HG03521 (cell line): ENCODE measurements around the gene SLC9C1.
"Not testable (repeated sequence)": the region's sequence is repeated elsewhere in the genome, so short reads cannot be mapped to it uniquely, and the experiment has no call there.

ENCODE experiments used
- ATAC-seq: cut with Tn5 transposase; IDR thresholded peaks from one replicate; pipeline ENCODE4 v1.9.1; 2021; ENCODE audit warnings: mild to moderate bottlenecking, moderate library complexity; ENCODE audit not compliant: unreplicated experiment

Gene SLC9C1

DNA sequence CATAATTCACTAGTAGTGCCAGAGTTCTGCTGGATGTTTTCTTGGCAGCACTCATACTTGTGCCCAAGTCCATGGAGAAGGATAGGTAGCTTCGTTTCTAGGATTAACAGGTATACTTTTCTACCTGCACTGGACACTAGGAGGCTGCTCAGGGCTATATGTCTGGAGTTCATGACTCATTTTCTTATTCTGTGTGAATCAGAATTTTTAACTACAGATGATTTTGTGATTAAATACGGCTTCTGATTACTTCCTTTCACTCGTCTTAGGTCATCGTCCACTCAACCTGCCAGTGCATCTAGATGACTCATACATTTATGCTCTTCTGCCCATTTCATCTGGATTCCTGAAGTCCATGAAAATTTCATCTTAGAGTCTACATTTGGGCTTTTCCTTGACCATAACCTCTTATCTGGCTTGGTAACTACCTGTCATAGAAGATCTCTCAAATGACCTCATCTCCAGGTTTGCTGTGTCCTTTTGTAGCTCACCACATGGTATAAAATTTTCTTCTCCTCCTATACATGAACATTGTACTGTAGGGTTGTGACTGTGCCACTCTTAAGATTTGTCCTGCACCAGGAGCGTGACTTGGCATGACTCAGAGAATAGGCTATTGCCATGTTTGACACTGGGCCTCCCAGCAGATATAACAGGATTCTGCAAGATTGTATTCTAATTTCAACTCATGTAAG, 94.2 kb downstream of the SLC9C1 start:
- ATAC-seq: no peak

GRCh38 chr3:112197131-112197530, 96.9 kb downstream of the SLC9C1 start:
- ATAC-seq: no peak

DNA sequence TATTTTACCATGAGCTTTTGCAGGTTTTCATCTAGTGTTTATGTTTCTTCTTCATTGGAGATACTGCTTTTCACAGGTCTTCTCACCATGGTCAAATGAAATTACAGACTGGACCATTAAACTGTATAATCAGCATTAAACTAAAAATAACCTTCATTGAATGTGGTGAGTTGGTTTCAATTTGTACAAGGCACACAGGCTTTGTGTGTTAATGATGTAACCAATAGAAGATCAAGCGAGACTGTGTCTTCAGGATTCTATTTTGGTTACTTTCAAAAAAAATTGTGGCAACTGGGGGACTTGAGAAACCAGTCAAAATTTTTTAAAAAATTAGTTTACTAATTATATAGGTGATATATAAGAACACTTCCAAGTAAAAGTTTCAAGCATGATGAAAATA, 106.7 kb downstream of the SLC9C1 start:
- no peak for ATAC-seq

- ATAC-seq: not testable (repeated sequence)
These were observed 108.5 kb downstream of the SLC9C1 start for GRCh38 chr3:112185423-112186035.

- ATAC-seq: no peak
These were observed 118.4 kb downstream of the SLC9C1 start for GRCh38 chr3:112175646-112176045.

DNA sequence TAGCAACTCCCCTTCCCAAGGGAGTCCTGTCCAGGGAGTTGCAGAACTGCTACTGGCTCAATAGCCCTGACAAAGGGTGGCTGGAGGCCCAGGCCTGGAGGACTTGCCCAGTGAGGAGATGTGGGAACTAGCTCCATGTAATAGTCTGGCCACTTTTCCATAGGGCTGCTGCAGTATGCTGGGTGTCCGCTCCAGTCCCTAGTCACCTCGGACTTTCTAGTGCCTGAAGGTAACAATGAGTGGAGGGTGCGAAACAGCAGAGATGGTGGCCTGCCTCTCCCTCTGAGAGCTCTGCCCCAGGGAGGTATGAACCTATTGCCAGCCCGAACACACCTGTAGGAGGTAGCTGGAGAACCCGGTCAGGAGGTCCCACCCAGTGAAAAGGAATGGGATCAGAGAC, 119.0 kb downstream of the SLC9C1 start:
- no peak for ATAC-seq

DNA sequence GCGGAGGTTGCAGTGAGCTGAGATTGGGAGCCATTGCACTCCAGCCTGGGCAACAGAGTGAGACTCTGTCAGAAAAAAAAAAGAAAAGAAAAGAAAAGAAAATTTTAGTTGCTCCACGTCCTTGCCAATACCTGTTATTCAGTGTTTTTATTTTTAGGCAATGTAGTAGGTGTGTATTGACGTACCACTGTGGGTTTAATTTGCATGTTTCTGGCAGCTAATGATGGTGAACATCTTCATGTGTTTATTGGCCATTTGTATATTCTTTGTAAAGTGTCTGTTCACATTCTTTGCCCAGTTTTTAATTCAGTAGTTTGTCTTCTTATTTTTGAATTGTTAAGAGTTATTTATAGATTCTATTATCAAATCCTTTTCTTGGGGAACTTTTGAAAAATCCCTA, 122.9 kb downstream of the SLC9C1 start:
- ATAC-seq: no peak

- no peak for ATAC-seq
These were observed 124.0 kb downstream of the SLC9C1 start for GRCh38 chr3:112170046-112170445.

DNA sequence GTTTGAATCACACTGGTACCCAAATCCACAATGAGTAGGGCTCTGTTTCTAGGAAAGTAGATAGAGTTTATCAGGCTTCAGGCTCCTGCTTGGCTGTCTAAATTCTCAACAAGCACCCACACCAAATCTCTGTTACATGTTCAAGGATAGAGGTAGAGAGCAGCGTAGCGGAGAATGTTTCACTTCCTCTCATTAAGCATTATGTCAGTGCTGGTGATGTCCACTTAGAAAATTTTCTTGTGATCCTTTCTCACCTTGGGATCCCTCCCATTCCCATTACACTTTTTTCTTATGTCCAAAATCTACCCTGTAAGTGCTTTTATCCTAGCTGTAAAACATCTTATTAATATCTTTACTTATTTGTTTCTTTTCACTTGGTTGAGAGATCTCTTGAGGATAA, 126.3 kb downstream of the SLC9C1 start:
- peak; percentile 58 for ATAC-seq

DNA sequence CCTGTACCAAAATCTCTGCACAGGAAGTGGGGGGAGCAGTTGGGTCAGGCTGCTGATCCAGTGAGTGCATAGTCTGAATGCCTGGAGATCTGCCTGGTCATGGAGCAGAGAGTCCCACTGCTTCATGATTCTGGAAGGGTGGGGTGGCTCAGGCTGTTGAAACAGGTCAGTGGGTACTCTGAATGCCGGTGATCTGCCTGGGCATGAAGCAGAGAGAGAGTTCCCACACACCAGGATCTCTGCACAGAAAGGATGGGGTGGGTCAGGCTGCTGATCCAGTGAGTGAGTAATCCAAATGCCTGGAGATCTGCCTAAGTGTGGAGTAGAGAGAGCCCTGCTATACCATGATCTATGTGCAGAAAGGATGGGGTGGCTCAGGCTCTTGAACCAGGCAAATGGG, 144.9 kb downstream of the SLC9C1 start:
- no peak for ATAC-seq

GRCh38 chr3:112143689-112144088, 150.3 kb downstream of the SLC9C1 start:
- no peak for ATAC-seq

- ATAC-seq: no peak
These were observed 150.8 kb downstream of the SLC9C1 start for GRCh38 chr3:112143251-112143650.

DNA sequence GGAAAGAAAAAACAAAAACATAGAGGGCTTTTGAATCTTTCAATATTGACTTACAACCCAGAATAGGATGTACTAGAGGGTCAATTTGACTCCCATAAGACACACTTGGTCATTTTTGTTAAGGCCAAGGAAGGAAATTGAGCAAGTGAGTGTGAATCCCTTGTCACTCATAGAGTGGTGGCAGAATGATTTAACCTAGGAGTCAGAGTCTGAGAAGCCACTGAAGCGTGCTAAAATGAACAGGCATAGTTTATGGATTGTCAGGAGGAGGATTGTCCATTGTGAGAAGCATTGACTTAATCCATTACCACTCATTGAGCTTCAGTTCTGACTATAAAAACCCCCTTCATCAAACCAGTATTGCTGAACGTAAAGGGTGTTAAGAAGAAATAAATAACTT, 152.7 kb downstream of the SLC9C1 start:
- no peak for ATAC-seq

DNA sequence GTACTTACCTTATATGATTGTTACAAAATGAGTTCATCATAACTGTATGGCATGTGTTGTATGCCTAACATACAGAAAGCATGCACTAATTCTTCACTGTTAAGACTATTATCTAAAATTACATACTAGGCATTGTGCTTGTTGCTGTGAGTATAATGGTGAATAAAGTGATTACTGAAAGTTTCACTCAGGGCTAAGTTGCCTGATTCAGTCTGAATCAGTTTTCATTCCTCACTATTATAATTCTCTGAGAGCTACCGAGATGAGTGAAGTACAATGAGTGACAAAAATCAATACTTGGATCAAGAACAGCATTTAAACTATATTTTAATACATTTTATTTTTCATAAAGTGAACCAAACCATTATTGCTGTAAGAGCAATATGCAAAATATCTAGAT, 153.4 kb downstream of the SLC9C1 start:
- ATAC-seq: no peak

GRCh38 chr3:112138219-112138969, 155.6 kb downstream of the SLC9C1 start:
- no peak for ATAC-seq

DNA sequence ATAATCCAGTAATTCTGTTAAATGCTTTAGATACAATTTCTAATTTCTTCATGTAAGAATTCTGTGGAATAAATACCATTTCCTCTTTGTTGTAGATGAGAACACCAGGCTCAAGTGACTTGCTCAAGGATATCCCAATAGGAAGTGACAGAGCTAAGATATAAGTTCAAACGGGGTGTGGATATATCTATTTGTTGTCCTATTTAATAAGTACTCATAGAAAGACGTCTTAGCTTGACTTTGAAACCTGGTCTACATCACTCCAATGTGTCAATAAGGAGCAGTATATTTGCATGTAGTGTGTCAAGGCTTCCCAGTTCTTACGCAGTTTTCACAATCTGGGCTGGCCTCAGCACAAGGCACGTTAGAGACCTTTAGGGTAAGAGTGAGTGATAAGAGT, 156.2 kb downstream of the SLC9C1 start:
- no peak for ATAC-seq

DNA sequence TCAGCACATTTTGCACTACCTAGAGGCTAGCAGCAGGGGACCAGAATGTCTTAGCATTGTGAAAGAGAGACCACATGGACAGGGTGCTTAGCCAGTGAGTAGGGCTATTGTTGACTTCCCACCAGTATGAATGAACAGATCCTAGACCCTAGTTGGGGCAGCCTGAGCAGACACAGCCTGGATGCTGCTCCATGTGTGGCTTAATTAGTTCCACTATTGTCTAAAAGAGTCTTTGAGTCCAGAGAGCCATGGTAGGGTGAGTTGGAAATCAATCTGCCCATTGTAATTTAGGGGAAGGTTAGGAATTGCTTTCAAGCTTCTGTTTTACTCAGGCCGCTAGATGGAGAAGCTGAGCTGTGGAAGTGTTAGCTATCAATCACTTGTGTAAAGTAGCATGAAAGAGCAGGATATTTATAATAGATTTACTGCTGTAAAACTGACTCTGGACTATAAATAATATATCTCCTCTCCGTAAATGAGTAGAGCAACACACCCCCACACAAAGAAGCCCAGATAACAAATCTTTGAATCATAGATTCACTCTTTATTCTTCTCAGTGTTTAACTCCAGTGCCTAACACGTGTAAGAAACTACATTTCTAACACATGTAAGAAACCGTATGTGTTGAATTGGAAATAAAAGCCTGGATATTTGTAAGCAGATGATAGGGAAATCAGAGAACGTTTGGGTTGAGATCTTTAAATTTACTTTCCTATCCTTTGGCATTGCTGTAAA, 156.9 kb downstream of the SLC9C1 start:
- no peak for ATAC-seq

- no peak for ATAC-seq
These were observed 158.0 kb downstream of the SLC9C1 start for GRCh38 chr3:112136046-112136445.

DNA sequence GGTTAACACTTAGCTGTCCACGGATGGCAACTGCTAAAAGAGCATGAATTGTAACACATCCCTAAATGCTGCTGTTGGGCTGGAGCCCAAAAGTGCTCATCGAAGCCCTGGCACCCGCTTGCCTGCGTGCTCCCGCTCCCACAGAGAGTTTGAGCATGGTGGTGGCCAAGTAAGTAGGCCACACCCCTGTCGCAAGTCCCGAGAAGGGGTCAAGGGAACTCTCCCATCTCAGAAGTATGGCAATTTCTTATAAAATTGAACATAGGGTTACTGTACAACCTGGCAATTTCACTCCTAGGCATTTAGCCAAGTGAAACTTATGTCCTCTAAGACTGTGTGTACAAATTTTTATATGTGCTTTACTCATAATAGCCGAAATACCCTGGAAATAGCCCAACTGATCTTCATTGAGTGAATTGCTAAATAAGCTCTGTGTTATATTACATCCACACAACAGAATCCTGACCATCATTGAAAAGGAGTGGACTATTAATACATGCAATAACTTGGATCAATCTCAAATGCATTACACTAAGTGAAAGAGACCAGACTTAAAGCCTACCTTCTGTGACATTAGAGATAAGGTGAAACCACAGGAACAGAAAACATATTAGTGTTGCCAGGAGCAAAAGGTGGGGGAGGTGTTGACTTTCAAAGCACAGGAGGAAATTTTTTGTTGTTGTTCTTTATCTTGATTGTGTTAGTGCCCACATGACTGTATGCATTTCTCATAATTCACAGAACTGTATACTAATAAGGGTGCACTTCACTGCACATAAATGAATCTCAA, 159.5 kb downstream of the SLC9C1 start:
- ATAC-seq: no peak

GRCh38 chr3:112133626-112134334, 160.2 kb downstream of the SLC9C1 start:
- no peak for ATAC-seq
